ENCODE results near the gene ZNF507. TPM values are rescaled to one million over a fixed set of nuclear protein-coding genes. Genes with fewer than 3 reads are reported as not detected.
A peak's percentile ranks its signal among the peaks of the same experiment; 100 is the strongest.

ZNF507 gene
- 8.9 TPM for polyA plus RNA-seq (2013, experiment 1 of 2; ENCODE audit: insufficient read length)
- 9.5 TPM for polyA plus RNA-seq (2013, experiment 2 of 2; ENCODE audit: insufficient read length)

GRCh38 chr19:32345261-32346207, at the start of gene ZNF507:
ZNF507 (plus strand) TSS chr19:32345610; CDS start chr19:32352831, 7,221 bp downstream.
- DNase-seq: peak; percentile 81

GRCh38 chr19:32296694-32297093, 48.7 kb upstream of the ZNF507 start:
- no peak for DNase-seq

GRCh38 chr19:32302778-32303177, 42.6 kb upstream of the ZNF507 start:
- no peak for DNase-seq

- DNase-seq: no peak
Measured at GRCh38 chr19:32303193-32303592, 42.2 kb upstream of the ZNF507 start.

- DNase-seq: no peak
Measured at GRCh38 chr19:32307591-32307990, 37.8 kb upstream of the ZNF507 start.

GRCh38 chr19:32308431-32309077, 36.9 kb upstream of the ZNF507 start:
- no peak for DNase-seq

GRCh38 chr19:32309711-32310390, 35.6 kb upstream of the ZNF507 start:
- no peak for DNase-seq

- DNase-seq: no peak
Measured at GRCh38 chr19:32311371-32311770, 34.0 kb upstream of the ZNF507 start.

- no peak for DNase-seq
Measured at GRCh38 chr19:32313569-32314265, 31.7 kb upstream of the ZNF507 start.

- DNase-seq: no peak
Measured at GRCh38 chr19:32316034-32316433, 29.4 kb upstream of the ZNF507 start.

GRCh38 chr19:32317086-32317485, 28.3 kb upstream of the ZNF507 start:
- DNase-seq: no peak

GRCh38 chr19:32318884-32319520, 26.4 kb upstream of the ZNF507 start:
- DNase-seq: peak; percentile 23

- no peak for DNase-seq
Measured at GRCh38 chr19:32322541-32322940, 22.9 kb upstream of the ZNF507 start.

GRCh38 chr19:32324631-32325285, 20.7 kb upstream of the ZNF507 start:
- DNase-seq: no peak

GRCh38 chr19:32330213-32330857, 15.1 kb upstream of the ZNF507 start:
- DNase-seq: no peak

GRCh38 chr19:32333227-32333626, 12.2 kb upstream of the ZNF507 start:
- no peak for DNase-seq

- peak; percentile 56 for DNase-seq
Measured at GRCh38 chr19:32336259-32337083, 8.9 kb upstream of the ZNF507 start.

GRCh38 chr19:32337084-32337808, 8.2 kb upstream of the ZNF507 start:
- peak; percentile 35 for DNase-seq

GRCh38 chr19:32339423-32339822, 6.0 kb upstream of the ZNF507 start:
- DNase-seq: no peak
